ENCODE data around the gene IL19. TPM values are rescaled to one million over a fixed set of nuclear protein-coding genes. Genes with fewer than 3 reads are reported as not detected.

IL19 gene
- total and polyA plus RNA-seq, 2 of the 13 experiments (the other 11 are each of a cell fraction or from before 2014, with no cell fraction given): not detected

GRCh38 chr1:206809504-206810084 lies 39.0 kb downstream of the IL19 start:
- Histone ChIP-seq H3K9ac (ENCODE audit: insufficient read depth, low read depth, low read length) (no peak overlapping the region), H3K79me2 (ENCODE audit: insufficient read depth, low read length) (no peaks in the 10 kb centered on the region), H3K4me1 (ENCODE audit: insufficient read depth, low read length) (no peaks in the 10 kb centered on the region), H3K4me2 (ENCODE audit: low read depth, low read length) (no peak overlapping the region), H3K27ac (ENCODE audit: extremely low read length, insufficient read depth, low read length) (no peak overlapping the region), H3K27me3 (ENCODE audit: control insufficient read depth in 1 of 2, insufficient read depth in 2 of 2, low read length in 2 of 2) (0 out of 5 replicates have a peak, but pooled peaks cover 0 to 4% of the 10 kb centered on the region in 2 experiments), H3K36me3 (replicated peaks in 1 of 2; ENCODE audit: control insufficient read depth in 1 of 2, insufficient read depth in 2 of 2, low read length in 2 of 2) (no peaks in the 10 kb centered on the region), H3K9me3 (ENCODE audit: low read length) (peaks cover 15% of the 10 kb centered on the region), H3K4me3 (replicated peaks in 1 of 3; ENCODE audit: insufficient read depth in 1 of 3, low read depth in 2 of 3, low read length in 3 of 3) (no peak overlapping the region), H4K20me1 (ENCODE audit: insufficient read depth, low read length) (no peaks in the 10 kb centered on the region), H2AFZ (ENCODE audit: low read length) (no peak overlapping the region)
- no TSS peak for BruUV-seq (replicated peaks)
- ChIA-PET POLR2A (no interaction called here), CTCF (ENCODE audit: low intra/inter-chr PET ratio, low total read pairs) (interaction anchor here (1.3 kb wide), 1 partner anchor 103 kb away, joined by 3 read pairs; no protein-coding TSS in a partner anchor)
- no peak for TF ChIP-seq ELF3 (CRISPR knock-in tag; IDR thresholded peaks at IDR 0.05)
- no peak for TF ChIP-seq POLR2AphosphoS2 (IDR thresholded peaks at IDR 0.05; ENCODE audit: low read depth, low read length)
- no peak for TF ChIP-seq ZBTB20 (CRISPR knock-in tag; IDR thresholded peaks at IDR 0.05; ENCODE audit: borderline replicate concordance, low read depth)
- TF ChIP-seq PRMT3 (CRISPR knock-in tag; IDR thresholded peaks at IDR 0.05; ENCODE audit: borderline replicate concordance, low read depth): no peak
- no peak for TF ChIP-seq SP2 (CRISPR knock-in tag; IDR thresholded peaks at IDR 0.05)
- TF ChIP-seq ZNF414 (CRISPR knock-in tag; IDR thresholded peaks at IDR 0.05): no peak
- no peak for TF ChIP-seq CERS6 (CRISPR knock-in tag; IDR thresholded peaks at IDR 0.05)
- peak; percentile 47 for TF ChIP-seq CTCF (CRISPR knock-in tag; IDR thresholded peaks at IDR 0.05)
- no peak for TF ChIP-seq ATF3 (CRISPR knock-in tag; IDR thresholded peaks at IDR 0.05)
- TF ChIP-seq STAG1 (CRISPR knock-in tag; IDR thresholded peaks at IDR 0.05): peak; percentile 11; the same call in 1 of the 2 replicates
- no peak for TF ChIP-seq DDIT3 (CRISPR knock-in tag; IDR thresholded peaks at IDR 0.05)
- no peak for TF ChIP-seq ZNF138 (CRISPR knock-in tag; IDR thresholded peaks at IDR 0.05; ENCODE audit: low read depth)
- peak; percentile 53 for TF ChIP-seq CEBPG (CRISPR knock-in tag; IDR thresholded peaks at IDR 0.05)
- no peak for TF ChIP-seq ZNF569 (CRISPR knock-in tag; IDR thresholded peaks at IDR 0.05; ENCODE audit: borderline replicate concordance)
- FAIRE-seq: no peak
- in situ Hi-C loops (cut with HindIII; ENCODE audit: extremely low pct_ligation_motif_present, low pct_unique_long_range_greater_than_20kb) (no loop called here), intact Hi-C loops (cut with micrococcal nuclease; ENCODE audit: unreplicated experiment) (loop anchor here (1.0 to 5.0 kb wide), 2 partner anchors 103 to 173 kb away; no protein-coding TSS in a partner anchor)
- DNase-seq (ENCODE audit: low spot score): peak; percentile 10
- 12% methylated on average over 4 of the region's 4 CpGs for WGBS (ENCODE audit: low lambda C conversion rate)
- ATAC-seq: peak; percentile 42; the same call in 1 of the 3 replicates
